Activated T-helper 1 cell treated with Interleukin-2 at 50 U/mL for 16 hours (primary cell): ENCODE results near the gene LIX1L.

Experiments used
- DNase-seq: peaks from one replicate; pipeline ENCODE4 v3.0.0-alpha.2; 2020; ENCODE audit warnings: low read depth

Gene LIX1L

GRCh38 chr1:145985502-145986439 lies 28.0 kb upstream of the LIX1L start:
- DNase-seq = no peak

DNA sequence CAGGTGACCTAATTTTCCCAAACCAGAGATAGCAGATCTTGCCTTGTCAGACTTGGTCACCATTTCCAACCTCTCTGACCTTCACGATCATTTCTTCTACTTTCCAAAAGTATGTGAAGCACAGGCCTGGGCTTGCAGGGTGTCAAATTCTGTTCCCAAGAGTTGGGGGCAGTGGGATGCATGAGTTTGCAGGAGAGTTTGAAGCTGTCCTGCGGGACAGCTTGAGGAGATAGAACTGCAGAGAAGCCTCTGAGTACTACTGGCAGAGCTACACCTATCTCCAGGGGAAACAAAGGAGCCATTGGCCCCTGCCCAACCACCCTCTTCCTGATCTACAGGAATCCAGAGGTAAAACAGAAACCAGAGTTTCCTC lies 27.3 kb upstream of the LIX1L start:
- no peak for DNase-seq

GRCh38 chr1:145983960-145984830 lies 26.4 kb upstream of the LIX1L start:
- DNase-seq = no peak

GRCh38 chr1:145983206-145983675 lies 25.4 kb upstream of the LIX1L start:
- DNase-seq = no peak

- no peak for DNase-seq
These were observed 24.4 kb upstream of the LIX1L start for GRCh38 chr1:145982010-145982723.

GRCh38 chr1:145980457-145980994 lies 22.7 kb upstream of the LIX1L start:
- DNase-seq = no peak

DNA sequence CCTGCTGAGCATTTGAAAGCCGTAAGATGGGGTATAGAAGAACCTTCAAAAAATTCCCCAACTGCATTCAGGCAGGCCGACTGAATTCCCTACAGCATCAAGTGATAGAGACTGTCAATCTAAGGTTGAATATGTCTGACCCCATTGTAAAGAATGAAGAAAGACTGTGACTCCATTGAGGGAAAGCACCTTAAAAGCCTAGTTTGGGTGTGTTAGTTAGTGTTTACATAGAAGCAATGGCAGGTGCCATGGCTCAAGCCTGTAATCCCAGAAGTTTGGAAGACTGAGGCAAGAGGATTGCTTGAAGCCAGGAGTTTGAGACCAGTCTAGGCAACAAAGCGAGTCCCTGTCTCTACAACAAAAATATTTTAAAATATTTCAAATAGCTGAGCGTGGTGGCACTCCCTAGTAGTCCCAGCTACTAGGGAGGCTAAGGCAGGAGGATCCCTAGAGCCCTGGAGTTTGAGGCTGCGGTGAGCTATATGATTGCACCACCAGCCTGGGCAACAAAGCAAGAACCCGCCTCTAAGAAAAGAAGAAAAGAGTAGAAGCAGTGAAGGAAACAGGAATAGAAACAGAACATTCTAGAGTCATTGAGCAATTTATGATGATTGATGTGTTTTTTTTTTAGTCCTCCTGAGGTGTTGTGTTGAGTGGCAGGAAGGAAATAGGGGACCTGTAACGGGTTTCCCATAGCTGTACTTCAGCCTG lies 22.1 kb upstream of the LIX1L start:
- DNase-seq = no peak

DNA sequence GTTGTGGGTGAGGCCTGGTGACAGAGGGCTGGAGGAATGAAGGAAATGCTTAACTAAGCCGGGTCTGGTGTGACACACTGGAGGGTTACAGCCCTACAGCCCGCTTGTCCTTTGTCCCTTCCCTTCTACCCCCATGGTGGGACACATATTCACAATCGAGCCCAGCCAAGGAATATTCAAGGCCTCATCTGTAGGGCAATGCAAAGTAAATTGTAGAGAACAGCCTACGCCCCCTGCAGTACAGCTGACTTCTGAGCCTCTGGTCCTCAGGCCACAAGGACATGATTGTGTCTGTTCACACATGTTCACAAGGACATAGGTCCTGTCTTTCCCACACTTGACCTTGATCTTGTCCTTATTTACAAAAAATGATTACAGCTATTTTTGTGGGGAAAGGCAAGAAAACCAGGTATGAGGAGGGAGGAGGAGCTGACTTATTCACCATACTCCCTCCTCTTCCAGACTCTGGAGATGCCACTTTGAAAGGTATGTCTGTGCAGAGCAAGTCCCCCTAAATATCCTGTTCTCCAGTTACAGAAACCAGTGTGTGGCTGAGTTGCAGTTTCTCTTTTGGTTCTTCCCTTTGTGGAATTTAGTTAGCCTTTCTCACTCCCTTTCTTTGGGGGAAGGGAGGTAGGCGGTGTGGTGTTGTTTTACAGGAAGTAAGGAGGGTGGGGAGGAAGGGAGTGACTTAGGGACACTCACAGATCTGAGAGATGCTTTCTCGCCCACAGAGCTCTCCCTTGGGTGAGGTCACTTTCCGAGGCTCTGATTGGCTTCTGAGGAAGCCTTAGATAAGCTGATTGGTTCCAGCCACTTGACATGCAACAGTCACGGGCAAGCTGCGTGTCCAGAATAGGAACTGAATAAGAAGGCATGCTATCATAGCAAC lies 21.3 kb upstream of the LIX1L start:
- DNase-seq = peak; percentile 55

GRCh38 chr1:145978471-145978853 lies 20.6 kb upstream of the LIX1L start:
- no peak for DNase-seq

DNA sequence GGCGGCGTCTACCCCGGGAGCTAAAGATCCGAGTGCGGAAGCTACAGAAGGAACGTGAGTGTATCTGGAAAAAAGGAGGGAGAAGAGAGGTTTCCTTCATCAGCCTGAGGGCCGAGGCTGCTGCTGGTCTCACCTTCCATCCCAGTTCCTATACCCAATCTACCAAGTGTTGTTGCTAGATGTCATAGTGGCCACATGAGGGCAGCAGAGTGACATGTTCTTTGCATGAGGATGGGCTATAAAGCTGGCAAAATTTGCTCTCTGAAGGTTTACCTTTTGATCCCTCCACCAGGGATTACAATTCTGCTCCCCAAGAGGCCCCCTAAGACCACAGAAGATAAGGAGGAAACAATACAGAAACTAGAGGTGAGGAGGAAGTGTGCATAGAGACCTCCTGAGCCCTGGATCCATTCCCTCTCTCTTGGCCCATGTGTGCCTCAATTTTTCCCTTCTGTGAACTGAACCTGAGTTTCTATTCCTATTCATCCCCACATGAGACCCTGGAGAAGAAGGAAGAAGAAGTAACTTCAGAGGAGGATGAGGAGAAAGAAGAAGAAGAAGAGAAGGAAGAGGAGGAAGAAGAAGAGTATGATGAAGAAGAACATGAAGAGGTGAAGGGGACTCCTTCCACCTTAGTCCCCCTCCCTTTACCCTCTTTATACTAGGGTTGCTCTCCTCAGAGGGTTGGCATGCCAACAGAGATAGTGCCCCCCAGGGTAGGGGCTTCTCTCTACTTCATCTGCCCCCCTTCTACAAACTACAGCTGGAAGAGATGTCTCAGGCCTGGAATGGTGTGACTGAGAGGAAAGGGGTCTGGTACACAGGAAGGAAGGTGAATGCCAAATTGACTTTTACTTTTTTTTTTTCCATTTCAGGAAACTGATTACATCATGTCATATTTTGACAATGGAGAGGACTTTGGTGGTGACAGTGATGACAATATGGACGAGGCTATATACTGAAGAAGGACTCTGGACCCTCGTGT lies 20.0 kb upstream of the LIX1L start:
- peak; percentile 47 for DNase-seq

GRCh38 chr1:145977016-145977415 lies 19.2 kb upstream of the LIX1L start:
- no peak for DNase-seq

DNA sequence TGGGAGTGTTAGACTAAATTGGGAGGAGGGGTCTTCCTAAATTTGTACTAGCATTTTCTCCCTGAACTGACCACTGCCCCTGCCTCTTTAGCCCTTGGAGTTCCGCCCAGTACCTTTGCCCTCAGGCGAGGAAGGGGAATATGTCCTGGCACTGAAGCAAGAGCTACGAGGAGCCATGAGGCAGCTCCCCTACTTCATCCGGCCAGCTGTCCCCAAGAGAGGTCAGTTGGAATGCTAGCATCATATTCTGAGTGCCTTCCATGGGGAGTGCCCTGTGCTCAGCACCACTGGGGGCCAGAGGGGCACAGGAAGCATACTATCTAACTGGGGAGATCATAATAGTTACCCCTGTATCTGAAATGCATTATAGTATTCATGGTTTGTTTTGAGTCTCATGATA lies 17.4 kb upstream of the LIX1L start:
- no peak for DNase-seq

GRCh38 chr1:145974721-145975120 lies 16.9 kb upstream of the LIX1L start:
- DNase-seq = no peak

DNA sequence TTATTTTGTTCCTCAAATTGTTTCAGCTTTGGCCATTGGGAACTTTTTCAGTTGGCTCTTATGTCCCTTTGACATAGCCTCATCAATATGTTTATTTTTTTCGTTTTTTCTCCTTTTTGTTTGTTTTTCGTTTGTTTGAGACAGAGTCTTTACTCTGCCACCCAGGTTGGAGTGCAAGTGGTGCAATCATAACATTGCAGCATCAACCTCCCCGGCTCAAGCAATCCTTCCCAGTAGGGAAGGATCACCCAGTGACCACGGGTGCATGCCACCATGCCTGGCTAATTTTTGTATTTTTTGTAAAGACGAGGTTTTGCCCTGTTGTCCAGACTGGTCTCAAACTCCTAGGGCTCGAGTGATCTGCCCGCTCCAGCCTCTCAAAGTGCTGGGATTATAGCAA lies 14.8 kb upstream of the LIX1L start:
- no peak for DNase-seq

- no peak for DNase-seq
These were observed 9.5 kb upstream of the LIX1L start for GRCh38 chr1:145967288-145967687.

GRCh38 chr1:145965119-145965744 lies 7.4 kb upstream of the LIX1L start:
- DNase-seq = no peak

- DNase-seq = peak; percentile 80
These were observed 6.7 kb upstream of the LIX1L start, which contains the start of the genes ANKRD34A and POLR3GL for GRCh38 chr1:145964328-145965118. Gene ANKRD34A (minus strand): TSS chr1:145964575. CDS start chr1:145961759, 2,816 bp downstream. Gene POLR3GL (plus strand): TSS chr1:145964690. CDS start chr1:145974866, 10,176 bp downstream.
